Right hindlimb (tissue), 1 donor: ENCODE data around the gene LIMK2.

Experiments
- DNase-seq: peaks from one replicate; pipeline ENCODE4 v3.0.0-alpha.2; 2018

LIMK2 gene

GRCh38 chr22:31275576-31275975 is 63.5 kb downstream of the LIMK2 start:
- DNase-seq, result no peak

DNA sequence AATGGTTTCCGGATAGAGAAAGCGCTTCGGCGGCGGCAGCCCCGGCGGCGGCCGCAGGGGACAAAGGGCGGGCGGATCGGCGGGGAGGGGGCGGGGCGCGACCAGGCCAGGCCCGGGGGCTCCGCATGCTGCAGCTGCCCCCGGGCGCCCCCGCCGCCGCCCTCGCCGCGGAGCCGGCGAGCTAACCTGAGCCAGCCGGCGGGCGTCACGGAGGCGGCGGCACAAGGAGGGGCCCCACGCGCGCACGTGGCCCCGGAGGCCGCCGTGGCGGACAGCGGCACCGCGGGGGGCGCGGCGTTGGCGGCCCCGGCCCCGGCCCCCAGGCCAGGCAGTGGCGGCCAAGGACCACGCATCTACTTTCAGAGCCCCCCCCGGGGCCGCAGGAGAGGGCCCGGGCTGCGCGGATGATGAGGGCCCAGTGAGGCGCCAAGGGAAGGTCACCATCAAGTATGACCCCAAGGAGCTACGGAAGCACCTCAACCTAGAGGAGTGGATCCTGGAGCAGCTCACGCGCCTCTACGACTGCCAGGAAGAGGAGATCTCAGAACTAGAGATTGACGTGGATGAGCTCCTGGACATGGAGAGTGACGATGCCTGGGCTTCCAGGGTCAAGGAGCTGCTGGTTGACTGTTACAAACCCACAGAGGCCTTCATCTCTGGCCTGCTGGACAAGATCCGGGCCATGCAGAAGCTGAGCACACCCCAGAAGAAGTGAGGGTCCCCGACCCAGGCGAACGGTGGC is 64.5 kb downstream of the LIMK2 start:
- no peak for DNase-seq

GRCh38 chr22:31277741-31278140 is 65.6 kb downstream of the LIMK2 start:
- DNase-seq, result no peak

DNA sequence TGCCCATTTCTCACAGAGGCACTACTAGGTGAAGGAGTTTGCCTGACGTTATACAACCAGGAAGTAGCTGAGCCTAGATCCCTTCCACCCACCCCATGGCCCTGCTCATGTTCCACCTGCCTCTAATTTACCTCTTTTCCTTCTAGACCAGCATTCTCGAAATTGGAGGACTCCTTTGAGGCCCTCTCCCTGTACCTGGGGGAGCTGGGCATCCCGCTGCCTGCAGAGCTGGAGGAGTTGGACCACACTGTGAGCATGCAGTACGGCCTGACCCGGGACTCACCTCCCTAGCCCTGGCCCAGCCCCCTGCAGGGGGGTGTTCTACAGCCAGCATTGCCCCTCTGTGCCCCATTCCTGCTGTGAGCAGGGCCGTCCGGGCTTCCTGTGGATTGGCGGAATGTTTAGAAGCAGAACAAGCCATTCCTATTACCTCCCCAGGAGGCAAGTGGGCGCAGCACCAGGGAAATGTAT is 66.1 kb downstream of the LIMK2 start:
- DNase-seq, result no peak

GRCh38 chr22:31278626-31279326 is 66.7 kb downstream of the LIMK2 start:
- DNase-seq, result no peak

DNA sequence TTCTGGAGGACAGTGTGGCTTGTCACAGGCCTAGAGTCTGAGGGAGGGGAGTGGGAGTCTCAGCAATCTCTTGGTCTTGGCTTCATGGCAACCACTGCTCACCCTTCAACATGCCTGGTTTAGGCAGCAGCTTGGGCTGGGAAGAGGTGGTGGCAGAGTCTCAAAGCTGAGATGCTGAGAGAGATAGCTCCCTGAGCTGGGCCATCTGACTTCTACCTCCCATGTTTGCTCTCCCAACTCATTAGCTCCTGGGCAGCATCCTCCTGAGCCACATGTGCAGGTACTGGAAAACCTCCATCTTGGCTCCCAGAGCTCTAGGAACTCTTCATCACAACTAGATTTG is 67.2 kb downstream of the LIMK2 start:
- DNase-seq, result no peak

DNA sequence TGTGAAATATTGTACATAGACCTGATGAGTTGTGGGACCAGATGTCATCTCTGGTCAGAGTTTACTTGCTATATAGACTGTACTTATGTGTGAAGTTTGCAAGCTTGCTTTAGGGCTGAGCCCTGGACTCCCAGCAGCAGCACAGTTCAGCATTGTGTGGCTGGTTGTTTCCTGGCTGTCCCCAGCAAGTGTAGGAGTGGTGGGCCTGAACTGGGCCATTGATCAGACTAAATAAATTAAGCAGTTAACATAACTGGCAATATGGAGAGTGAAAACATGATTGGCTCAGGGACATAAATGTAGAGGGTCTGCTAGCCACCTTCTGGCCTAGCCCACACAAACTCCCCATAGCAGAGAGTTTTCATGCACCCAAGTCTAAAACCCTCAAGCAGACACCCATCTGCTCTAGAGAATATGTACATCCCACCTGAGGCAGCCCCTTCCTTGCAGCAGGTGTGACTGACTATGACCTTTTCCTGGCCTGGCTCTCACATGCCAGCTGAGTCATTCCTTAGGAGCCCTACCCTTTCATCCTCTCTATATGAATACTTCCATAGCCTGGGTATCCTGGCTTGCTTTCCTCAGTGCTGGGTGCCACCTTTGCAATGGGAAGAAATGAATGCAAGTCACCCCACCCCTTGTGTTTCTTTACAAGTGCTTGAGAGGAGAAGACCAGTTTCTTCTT is 67.9 kb downstream of the LIMK2 start:
- DNase-seq, result no peak

GRCh38 chr22:31281733-31282132 is 69.6 kb downstream of the LIMK2 start:
- DNase-seq, result no peak

DNA sequence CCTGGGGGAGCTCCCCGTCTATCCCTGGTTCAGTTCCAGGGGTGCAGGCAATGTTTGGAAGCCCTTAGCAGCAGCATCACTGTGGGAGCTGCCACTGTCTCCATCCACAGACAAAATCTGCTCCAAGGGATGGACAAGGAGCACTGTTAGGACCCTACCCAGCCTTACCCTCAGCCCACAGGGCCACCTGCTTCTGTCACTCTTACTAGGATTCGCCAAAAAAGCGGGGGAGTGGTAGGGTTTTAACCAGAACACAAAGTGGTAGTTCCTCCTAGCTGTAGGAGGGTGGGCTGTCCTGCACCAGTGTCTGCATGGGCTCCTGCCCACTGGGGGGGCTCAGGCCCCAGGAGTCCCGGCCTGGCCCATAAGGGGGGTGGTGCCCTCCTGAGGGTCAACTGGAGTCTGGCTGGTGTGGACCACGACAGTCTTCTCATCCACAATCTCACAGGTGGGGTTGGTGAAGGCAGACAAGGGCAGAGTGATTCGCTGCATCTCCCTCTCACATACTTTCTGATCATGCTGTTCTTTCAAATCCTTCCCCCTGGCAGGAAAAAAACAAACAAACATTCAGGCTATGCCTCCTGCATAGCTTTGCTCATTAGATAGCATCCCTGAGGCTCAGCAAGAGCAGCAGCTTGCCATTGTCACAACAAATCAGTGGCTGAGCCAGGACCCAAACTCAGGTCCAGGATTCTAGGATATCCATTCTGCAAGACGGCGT is 70.8 kb downstream of the LIMK2 start:
- no peak for DNase-seq

DNA sequence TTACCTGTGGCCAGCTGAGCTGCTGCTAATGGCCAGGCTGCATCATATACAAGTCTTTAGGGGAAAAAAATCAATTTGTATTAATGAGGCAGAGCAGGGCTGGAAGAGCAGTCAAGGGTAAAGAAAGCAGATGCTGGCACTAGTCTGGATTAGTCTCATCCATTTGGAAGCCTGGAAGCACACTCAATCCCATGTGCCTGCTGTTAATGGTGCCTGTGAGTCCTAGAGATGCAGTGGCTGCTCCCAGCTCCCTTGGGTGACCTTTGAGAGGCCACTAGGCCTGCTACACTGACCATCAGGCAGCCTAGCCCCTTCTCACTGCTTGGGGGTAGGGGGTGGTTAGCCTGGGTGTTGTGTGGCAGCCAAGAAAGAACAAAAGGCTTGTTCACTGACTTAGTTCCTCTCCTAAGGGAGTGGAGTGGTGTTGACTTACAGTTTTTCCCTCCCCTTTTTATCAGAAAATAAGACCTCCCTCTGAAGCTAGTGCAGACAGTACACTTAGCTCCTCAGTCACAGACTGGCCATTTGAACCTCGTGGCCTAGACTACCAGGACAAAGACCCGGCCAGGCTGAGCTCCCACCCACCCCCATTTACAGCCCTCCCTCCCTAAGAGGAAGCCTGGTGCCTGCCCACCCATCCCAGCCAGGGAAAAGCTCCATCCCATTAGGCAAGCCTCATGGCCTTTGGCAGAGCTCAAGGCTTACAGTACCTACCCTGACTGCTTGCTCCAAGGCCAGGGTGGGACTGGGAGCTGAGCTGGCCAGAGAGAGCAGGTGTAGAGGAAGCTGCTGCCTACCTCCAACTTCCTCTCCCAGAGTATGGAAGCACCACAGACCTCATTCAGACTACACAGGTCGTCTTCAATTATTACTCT is 72.4 kb downstream of the LIMK2 start:
- DNase-seq, result no peak

GRCh38 chr22:31286360-31287255 is 74.5 kb downstream of the LIMK2 start:
- DNase-seq, result no peak

GRCh38 chr22:31287818-31288495 is 75.9 kb downstream of the LIMK2 start:
- DNase-seq, result no peak

GRCh38 chr22:31288496-31289240 is 76.6 kb downstream of the LIMK2 start:
- DNase-seq, result no peak

DNA sequence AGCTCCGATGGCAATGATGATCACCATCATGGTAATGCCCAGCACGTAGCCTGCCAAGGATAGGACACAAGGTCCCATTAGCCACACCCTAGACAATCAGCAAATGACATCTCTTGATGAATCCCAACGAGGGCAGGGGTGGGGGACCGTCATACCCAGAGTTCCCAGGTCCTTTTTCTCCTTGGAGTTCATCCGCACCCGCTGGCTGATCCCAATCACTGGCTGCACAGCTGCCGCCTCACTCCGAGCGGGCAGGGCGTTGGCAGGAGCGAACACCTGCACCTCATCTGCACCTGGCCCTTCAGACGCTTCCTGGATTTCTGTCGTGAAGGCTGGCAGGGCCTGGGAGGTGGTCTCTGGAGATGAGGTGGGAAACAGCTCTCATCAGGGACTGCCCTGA is 77.2 kb downstream of the LIMK2 start:
- no peak for DNase-seq

DNA sequence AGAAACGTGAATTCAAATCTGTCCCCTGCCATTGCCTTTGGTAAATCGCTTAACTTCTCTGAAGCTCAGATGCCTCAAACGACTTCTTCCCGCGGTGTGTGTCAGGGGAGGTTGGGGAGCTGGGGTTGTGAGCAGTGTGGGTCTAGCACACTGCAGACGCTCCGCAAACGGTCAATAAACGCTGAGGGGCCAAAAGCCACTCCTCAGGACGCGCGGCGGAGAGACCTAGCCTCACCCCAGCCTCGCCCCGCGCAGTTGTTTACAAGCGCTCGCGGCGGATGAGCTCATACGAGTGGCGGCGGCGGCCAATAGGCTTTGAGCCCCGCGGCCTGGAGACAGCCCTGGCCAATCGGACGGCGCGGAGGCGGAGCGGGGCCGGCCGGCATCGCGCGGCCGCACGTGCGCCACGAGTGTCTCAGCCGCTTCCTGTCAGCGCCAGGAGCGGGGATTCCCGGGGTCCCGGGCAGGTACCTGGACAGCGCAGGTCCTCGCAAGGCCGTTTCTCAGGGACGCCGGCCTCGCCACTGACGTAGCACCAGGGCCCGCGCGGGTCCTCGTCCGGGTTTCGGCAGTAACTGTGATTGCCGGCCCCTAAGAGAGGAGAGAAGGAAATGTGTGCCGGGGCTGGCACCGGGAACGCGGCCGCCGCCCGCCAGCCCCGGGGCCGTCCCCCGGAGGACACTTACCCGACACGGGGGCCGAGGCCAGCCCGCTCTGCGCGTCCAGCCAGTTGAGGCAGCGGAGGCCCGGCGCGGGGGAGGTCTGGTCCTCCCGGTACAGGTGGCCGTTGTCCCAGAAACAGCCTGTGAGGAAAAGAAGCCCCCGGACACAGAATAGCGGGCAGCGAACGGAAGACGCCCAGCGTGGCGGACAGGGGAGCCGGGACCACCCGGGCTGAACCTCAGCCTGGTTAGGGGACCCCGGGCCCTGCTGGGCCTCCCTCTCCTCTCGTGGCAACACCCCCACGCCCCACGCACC is 78.7 kb downstream of the LIMK2 start:
- DNase-seq, result peak; percentile 93

GRCh38 chr22:31291481-31292235 is 79.6 kb downstream of the LIMK2 start:
- DNase-seq, result no peak

DNA sequence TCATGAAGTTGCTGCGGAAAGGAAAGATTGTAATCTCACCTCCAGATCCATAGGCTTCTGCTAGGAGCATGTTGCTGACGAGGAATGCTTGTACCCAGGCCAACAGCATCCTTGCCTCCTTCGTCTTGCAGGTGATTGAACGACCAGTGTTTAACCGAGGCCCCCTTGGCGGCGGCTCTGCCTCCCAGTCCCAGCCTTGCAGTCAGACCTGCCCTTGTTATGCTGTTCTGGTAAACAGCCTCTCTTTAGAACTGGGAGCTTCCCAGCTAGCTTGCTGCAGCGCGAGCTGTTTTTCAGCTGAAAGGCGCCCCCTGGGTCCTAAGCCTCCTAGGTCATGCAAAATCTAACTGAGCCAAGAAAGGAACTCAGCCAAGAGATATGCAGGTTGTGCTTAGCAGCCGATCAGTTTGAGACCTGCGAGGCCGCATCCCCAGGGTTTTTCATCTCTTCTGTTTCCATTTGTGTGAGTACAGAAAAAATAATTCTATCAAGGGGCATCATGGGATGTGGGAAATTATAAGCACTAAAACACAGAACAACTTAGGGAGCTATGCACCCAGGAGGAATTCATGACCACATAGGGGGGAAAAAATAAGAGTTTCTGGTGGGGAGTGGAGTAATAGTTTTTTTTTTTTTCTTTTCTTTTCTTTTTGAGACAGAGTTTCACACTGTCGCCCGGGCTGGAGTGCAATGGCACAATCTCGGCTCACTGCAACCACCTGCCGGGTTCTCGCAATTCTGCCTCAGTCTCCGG is 80.3 kb downstream of the LIMK2 start, which contains the start of gene PIK3IP1:
PIK3IP1 (minus strand) TSS at position 253 of the 754 bp plus-strand sequence; CDS start at position 109, 144 bp downstream.
- DNase-seq, result peak; percentile 74
